ENCODE results near the gene BZW1.
A peak's percentile ranks its signal among the peaks of the same experiment; 100 is the strongest.

Gene BZW1

GRCh38 chr2:200843993-200844948 lies 32.6 kb downstream of the BZW1 start:
- no peak for DNase-seq

GRCh38 chr2:200845194-200845593 lies 33.5 kb downstream of the BZW1 start:
- DNase-seq: no peak

- DNase-seq: no peak
Observed at GRCh38 chr2:200845669-200846325, 34.1 kb downstream of the BZW1 start.

- DNase-seq: no peak
Observed at GRCh38 chr2:200847269-200847668, 35.6 kb downstream of the BZW1 start.

- no peak for DNase-seq
Observed at GRCh38 chr2:200847939-200848338, 36.2 kb downstream of the BZW1 start.

- DNase-seq: no peak
Observed at GRCh38 chr2:200850512-200851256, 39.0 kb downstream of the BZW1 start.

- DNase-seq: no peak
Observed at GRCh38 chr2:200851398-200852248, 39.9 kb downstream of the BZW1 start.

GRCh38 chr2:200852605-200853004 lies 40.9 kb downstream of the BZW1 start:
- no peak for DNase-seq

GRCh38 chr2:200856806-200857205 lies 45.1 kb downstream of the BZW1 start:
- no peak for DNase-seq

- no peak for DNase-seq
Observed at GRCh38 chr2:200860092-200860795, 48.5 kb downstream of the BZW1 start.

GRCh38 chr2:200861617-200862155 lies 50.0 kb downstream of the BZW1 start:
- no peak for DNase-seq

- peak; percentile 60 for DNase-seq
Observed at GRCh38 chr2:200862532-200863000, 50.9 kb downstream of the BZW1 start.

GRCh38 chr2:200863782-200864175 lies 52.1 kb downstream of the BZW1 start:
- no peak for DNase-seq

GRCh38 chr2:200864176-200865034 lies 52.7 kb downstream of the BZW1 start, which contains the start of gene CLK1:
Gene CLK1 (minus strand): TSS chr2:200864658. CDS start chr2:200861862, 2,796 bp downstream.
- peak; percentile 96 for DNase-seq

GRCh38 chr2:200869014-200869413 lies 57.3 kb downstream of the BZW1 start:
- no peak for DNase-seq

- DNase-seq: no peak
Observed at GRCh38 chr2:200871151-200871550, 59.4 kb downstream of the BZW1 start.

GRCh38 chr2:200873560-200873959 lies 61.9 kb downstream of the BZW1 start:
- no peak for DNase-seq

Measured in CD4-positive, alpha-beta T cell treated with Interferon gamma for 1 hour (primary cell).